Type B pancreatic cell (in vitro differentiated cells): ENCODE results near the gene IL1RAPL1. TPM values are rescaled to one million over a fixed set of nuclear protein-coding genes. Genes with fewer than 3 reads are reported as not detected.

ENCODE experiments used
- DNase-seq: peaks from one replicate; pipeline ENCODE4 v3.0.0; 2021; ENCODE audit warnings: mixed read lengths; ENCODE audit not compliant: unreplicated experiment; ENCODE audit errors: extremely low spot score
- H3K27ac Mint-ChIP-seq: 2 replicates; pipeline ENCODE4 v1.8.0; 2021; ENCODE audit warnings: mild to moderate bottlenecking, mixed read lengths
- H3K27me3 Mint-ChIP-seq: 2 replicates; pipeline ENCODE4 v1.8.0; 2021; ENCODE audit warnings: mixed read lengths
- H3K36me3 Mint-ChIP-seq: 2 replicates; pipeline ENCODE4 v1.8.0; 2021; ENCODE audit warnings: mixed read lengths
- H3K4me1 Mint-ChIP-seq: one replicate; pipeline ENCODE4 v1.8.0; 2021; ENCODE audit warnings: mixed read lengths; ENCODE audit not compliant: unreplicated experiment
- H3K4me3 Mint-ChIP-seq: 2 replicates; pipeline ENCODE4 v1.8.0; 2021; ENCODE audit warnings: mild to moderate bottlenecking, mixed read lengths
- H3K9me3 Mint-ChIP-seq: 2 replicates; pipeline ENCODE4 v1.8.0; 2021; ENCODE audit warnings: mixed read lengths
- total RNA-seq: library from RNA; stranded (reverse); gene quantifications from 2 replicates; pipeline ENCODE4 v1.2.1, GENCODE V29; 2021; ENCODE audit warnings: low replicate concordance
- TF ChIP-seq, protein P1 (sequence below): fragments of 200-600 bp; sonication (generic); conservative IDR thresholded peaks from 2 replicates; pipeline ENCODE4 v1.5.0; 2021; ENCODE audit warnings: antibody characterized with exemption, mild to moderate bottlenecking

The IL1RAPL1 gene
- total RNA-seq, 1 donor from 2014 or later, result 2.6 TPM

DNA sequence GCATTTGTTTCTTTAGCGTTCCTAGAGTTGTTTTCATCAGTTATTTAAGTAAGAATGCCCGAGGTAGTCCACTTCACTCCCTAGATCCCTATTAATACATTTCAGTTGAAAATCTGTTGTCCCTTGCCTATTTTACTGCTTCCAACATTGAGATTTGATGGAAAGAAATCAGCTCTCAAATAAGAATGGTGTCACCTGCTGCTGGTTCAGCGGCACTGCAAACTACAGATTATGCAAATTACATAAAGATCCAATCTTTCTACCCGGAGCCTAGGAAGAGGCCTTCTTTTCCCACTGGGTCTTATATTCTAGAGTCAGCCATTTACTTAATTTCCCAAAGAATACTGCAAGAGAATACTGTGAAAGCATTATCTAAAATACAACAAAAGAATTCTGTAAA, 1030.5 kb downstream of the IL1RAPL1 start:
- no peaks in the 10 kb centered on the region for H3K9me3 Mint-ChIP-seq
- no peaks in the 10 kb centered on the region for H3K27me3 Mint-ChIP-seq
- H3K4me3 Mint-ChIP-seq, result no peak overlapping the region
- TF ChIP-seq, protein P1, sequence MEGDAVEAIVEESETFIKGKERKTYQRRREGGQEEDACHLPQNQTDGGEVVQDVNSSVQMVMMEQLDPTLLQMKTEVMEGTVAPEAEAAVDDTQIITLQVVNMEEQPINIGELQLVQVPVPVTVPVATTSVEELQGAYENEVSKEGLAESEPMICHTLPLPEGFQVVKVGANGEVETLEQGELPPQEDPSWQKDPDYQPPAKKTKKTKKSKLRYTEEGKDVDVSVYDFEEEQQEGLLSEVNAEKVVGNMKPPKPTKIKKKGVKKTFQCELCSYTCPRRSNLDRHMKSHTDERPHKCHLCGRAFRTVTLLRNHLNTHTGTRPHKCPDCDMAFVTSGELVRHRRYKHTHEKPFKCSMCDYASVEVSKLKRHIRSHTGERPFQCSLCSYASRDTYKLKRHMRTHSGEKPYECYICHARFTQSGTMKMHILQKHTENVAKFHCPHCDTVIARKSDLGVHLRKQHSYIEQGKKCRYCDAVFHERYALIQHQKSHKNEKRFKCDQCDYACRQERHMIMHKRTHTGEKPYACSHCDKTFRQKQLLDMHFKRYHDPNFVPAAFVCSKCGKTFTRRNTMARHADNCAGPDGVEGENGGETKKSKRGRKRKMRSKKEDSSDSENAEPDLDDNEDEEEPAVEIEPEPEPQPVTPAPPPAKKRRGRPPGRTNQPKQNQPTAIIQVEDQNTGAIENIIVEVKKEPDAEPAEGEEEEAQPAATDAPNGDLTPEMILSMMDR, result peak; percentile 43
- no peak overlapping the region for H3K27ac Mint-ChIP-seq
- no peaks in the 10 kb centered on the region for H3K36me3 Mint-ChIP-seq
- DNase-seq, result no peak
- no peaks in the 10 kb centered on the region for H3K4me1 Mint-ChIP-seq

DNA sequence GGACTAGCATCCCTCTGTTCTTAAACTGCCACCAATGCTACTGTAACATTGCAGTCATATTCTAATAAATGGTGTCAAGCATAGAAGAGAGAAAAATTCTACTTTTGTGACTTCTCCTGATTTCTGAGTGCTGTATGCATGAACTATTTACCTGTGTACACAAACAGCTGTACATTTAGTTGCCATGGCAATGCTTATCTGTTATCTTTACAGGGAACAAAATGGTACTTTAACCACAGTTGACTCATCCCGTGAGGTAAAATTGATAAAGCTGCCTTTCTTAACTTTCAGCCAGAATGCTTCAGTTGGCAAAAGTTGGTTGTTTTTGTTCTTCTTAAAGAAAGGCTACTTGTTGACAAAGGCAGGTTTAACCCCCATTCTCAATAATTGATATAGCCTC, 1040.6 kb downstream of the IL1RAPL1 start:
- no peaks in the 10 kb centered on the region for H3K27me3 Mint-ChIP-seq
- no peaks in the 10 kb centered on the region for H3K9me3 Mint-ChIP-seq
- H3K4me3 Mint-ChIP-seq, result no peak overlapping the region
- H3K36me3 Mint-ChIP-seq, result no peaks in the 10 kb centered on the region
- H3K27ac Mint-ChIP-seq, result no peak overlapping the region
- TF ChIP-seq, protein P1, result no peak
- DNase-seq, result no peak
- no peaks in the 10 kb centered on the region for H3K4me1 Mint-ChIP-seq

DNA sequence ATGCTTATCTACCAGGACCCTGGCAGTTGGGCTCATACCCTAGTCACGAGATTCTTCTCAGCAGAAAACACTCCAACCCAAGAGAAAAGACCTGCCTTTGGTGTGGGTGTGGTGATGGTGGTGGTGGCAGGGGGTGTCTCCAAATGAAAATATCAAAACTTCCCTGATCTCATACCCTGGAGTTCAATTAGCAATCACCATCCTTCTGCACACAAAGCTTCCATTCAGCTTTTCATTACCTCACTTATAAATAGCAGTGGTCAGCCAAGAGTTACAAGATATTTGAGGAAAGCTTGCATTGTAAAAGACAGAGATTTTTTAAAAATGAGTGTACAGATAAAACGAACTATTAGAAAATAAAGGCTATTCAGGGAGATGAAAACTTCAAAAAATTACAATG, 1047.3 kb downstream of the IL1RAPL1 start:
- Mint-ChIP-seq H3K27me3 (no peaks in the 10 kb centered on the region), H3K4me1 (no peaks in the 10 kb centered on the region), H3K36me3 (no peaks in the 10 kb centered on the region), H3K4me3 (no peak overlapping the region), H3K9me3 (no peaks in the 10 kb centered on the region), H3K27ac (no peak overlapping the region)
- no peak for DNase-seq
- TF ChIP-seq, protein P1, result no peak

DNA sequence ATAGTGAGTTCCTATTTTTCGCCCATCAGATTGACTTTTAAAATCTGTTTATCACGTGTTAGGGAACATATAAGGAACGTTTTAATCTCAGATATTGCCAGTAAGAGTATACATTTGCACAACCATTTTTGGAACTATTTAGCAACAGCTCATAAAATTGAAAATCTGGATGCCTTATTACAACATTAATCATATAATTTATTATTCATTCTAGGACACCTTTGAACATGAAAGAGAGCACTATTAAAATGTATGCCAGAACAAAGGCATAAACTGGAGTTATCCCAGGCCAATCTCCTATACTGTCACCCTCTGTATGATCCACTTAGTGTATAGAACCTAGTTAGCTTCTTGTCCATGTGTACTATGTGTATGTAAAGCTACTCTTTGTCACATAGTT, 1049.1 kb downstream of the IL1RAPL1 start:
- TF ChIP-seq, protein P1, result no peak
- H3K36me3 Mint-ChIP-seq, result no peaks in the 10 kb centered on the region
- no peak overlapping the region for H3K4me3 Mint-ChIP-seq
- no peak for DNase-seq
- H3K9me3 Mint-ChIP-seq, result no peaks in the 10 kb centered on the region
- H3K27me3 Mint-ChIP-seq, result no peaks in the 10 kb centered on the region
- peaks cover 4% of the 10 kb centered on the region for H3K4me1 Mint-ChIP-seq
- no peak overlapping the region for H3K27ac Mint-ChIP-seq

DNA sequence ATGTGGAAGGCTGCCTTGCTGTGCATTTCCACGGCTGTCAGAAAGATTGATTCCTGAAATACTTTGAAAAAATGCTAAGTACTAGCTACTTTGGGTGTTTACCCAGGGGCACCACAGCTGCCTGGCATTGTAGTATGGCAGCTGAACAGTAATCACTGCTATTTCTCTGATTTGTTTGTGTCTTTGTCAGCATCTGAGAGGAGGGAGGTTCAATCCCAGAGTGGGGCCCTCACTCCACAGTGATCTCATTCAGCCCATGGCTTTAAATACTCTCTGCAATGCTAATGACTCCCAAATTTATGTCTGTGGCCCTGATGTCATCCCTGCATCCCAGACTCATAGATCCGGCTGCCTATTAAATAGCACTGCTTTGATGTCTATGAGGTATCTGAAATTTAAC, 1052.9 kb downstream of the IL1RAPL1 start:
- TF ChIP-seq, protein P1, result no peak
- Mint-ChIP-seq H3K4me1 (peaks cover 4% of the 10 kb centered on the region), H3K27ac (no peak overlapping the region), H3K27me3 (no peaks in the 10 kb centered on the region), H3K36me3 (no peaks in the 10 kb centered on the region), H3K4me3 (no peak overlapping the region), H3K9me3 (no peaks in the 10 kb centered on the region)
- no peak for DNase-seq

DNA sequence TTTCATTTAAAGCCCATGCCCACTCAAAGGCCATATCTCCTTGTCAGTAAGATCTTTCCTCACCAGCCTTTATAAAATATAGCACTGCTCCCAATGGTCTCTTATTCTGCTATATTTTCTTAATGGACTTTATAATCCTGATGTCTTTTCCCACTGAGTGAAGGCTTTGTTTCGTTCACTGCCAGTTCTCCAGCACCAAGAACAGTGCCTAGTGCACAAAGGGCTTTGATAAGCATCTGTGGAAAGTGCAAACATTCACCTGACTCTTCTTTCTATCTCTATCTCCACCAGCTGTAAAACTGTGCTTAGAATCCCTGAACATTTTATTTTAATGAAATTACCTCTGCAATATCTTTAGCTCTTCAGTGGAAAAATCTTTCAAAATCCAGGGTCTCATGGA, 1054.2 kb downstream of the IL1RAPL1 start:
- TF ChIP-seq, protein P1, result no peak
- no peaks in the 10 kb centered on the region for H3K36me3 Mint-ChIP-seq
- peaks cover 3% of the 10 kb centered on the region for H3K9me3 Mint-ChIP-seq
- H3K27me3 Mint-ChIP-seq, result no peaks in the 10 kb centered on the region
- H3K4me3 Mint-ChIP-seq, result no peak overlapping the region
- DNase-seq, result no peak
- no peak overlapping the region for H3K27ac Mint-ChIP-seq
- peaks cover 4% of the 10 kb centered on the region for H3K4me1 Mint-ChIP-seq
